GM12872 (cell line): ENCODE data around the gene XRCC5.

Experiments used
- TF ChIP-seq, protein P1 (sequence below): IDR thresholded peaks from 3 replicates; pipeline ENCODE4 v1.5.1; 2011; ENCODE audit warnings: low read depth, mild to moderate bottlenecking, low read length, moderate library complexity; ENCODE audit not compliant: insufficient read depth

Gene XRCC5

DNA sequence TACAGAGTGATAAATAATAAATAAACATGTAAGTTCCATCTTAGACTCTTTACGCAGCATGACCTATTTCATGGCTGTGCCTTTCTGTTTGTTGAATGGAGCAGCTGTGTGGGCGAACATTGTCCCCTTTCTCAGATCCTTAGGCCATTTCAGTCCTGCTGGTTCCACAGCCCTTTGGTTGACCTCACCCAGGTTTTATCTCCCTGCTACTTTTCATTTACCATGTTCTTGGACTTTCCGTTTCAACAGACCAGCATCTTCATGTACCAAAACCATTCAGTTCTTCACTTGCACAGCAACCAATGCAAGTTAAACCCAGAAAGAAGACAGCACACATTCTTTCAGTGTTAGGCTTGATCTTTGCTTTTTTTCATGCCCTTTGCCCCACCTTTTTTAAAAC, 83.8 kb downstream of the XRCC5 start:
- TF ChIP-seq, protein P1, sequence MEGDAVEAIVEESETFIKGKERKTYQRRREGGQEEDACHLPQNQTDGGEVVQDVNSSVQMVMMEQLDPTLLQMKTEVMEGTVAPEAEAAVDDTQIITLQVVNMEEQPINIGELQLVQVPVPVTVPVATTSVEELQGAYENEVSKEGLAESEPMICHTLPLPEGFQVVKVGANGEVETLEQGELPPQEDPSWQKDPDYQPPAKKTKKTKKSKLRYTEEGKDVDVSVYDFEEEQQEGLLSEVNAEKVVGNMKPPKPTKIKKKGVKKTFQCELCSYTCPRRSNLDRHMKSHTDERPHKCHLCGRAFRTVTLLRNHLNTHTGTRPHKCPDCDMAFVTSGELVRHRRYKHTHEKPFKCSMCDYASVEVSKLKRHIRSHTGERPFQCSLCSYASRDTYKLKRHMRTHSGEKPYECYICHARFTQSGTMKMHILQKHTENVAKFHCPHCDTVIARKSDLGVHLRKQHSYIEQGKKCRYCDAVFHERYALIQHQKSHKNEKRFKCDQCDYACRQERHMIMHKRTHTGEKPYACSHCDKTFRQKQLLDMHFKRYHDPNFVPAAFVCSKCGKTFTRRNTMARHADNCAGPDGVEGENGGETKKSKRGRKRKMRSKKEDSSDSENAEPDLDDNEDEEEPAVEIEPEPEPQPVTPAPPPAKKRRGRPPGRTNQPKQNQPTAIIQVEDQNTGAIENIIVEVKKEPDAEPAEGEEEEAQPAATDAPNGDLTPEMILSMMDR, result no peak

DNA sequence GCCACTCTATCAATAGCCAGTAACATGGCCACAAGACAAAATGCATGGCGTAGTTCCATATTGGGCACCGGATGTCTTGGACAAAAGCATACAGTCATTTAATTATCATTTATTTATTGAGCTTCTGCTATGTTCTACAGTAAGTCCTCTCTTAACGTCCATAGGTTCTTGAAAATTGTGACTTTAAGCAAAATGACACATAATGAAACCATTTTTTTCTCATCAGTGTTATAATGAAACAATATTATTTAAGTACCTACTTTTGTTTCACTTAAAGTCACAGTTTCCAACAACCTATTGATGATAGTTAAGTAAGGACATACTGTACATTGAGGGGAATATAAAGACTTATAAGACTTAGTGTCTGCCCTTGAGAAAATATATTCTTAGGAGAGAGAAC, 84.9 kb downstream of the XRCC5 start:
- TF ChIP-seq, protein P1, result no peak

- TF ChIP-seq, protein P1, result no peak
Observed at GRCh38 chr2:216194561-216194960, 85.4 kb downstream of the XRCC5 start.

GRCh38 chr2:216195565-216196029, 86.4 kb downstream of the XRCC5 start:
- TF ChIP-seq, protein P1, result no peak

DNA sequence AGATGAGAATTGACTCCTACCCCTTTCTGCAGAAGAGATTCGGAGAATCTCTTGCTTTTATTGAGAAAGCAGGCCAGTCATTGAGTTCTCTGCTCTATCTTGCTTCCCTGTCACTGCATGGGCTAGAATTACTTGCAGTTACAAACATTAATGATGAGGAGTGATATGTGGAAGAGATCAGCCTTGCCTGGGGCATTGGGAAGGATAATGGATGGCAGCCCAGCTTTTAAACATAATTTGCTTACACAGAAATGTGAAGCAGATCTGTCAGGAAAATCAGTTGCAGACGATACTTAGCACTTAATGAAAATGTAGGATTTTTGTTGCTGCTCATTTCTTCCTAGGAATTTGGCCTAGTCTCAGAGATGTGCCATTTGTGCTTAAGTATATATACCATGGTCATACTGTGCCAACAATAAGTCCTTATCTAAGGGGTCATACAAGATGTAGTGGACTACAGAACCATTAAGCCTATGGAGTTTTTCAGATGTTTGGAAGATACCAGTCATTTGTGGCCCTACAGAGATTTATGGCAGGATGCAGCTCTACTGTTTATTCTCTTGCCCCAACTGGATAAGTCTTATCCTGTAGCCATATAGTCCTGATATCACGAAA, 92.7 kb downstream of the XRCC5 start:
- TF ChIP-seq, protein P1, result no peak

DNA sequence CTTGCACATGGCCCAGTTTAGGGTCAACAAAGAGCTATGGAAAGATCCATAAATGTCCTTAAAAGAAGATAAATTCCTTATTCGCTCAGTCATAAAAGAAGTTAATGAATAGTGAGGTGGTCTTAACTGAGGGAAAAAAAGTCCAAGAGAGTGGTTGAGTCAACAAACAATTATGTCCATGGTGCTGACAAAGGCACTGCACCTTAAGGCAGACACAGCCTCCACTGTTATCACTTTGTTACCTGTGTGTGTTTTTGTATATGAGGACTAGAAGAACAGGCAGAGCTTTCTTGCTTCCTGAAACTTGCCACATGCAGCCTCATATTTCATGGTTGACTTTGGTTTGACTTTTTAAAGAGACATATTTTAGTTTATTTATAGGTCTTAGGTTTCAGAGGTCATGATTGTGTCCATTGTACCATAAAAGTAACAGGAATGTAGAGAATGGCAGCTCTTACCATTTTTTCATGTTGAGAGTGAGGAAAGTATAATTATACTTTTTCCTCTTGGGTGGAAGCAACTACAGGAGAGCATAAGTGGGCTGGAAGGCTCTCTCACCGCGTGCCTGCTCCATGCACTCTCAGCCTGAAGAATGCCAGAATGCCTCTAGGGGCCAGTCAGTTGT, 93.6 kb downstream of the XRCC5 start:
- TF ChIP-seq, protein P1, result no peak

GRCh38 chr2:216205486-216205885, 96.3 kb downstream of the XRCC5 start:
- TF ChIP-seq, protein P1, result no peak
